A549 treated with DMSO at 1 μM for 4 hours (cell line): ENCODE data around the gene DAW1. TPM values are rescaled to one million over a fixed set of nuclear protein-coding genes. Genes with fewer than 3 reads are reported as not detected.

Source experiments
- total RNA-seq: library from RNA; stranded (reverse); fragments of 200-300 nt; extraction: Qiagen RNA extraction; gene quantifications from 5 replicates; pipeline ENCODE4 v1.2.3, GENCODE V29; 2022; ENCODE audit warnings: low read depth

Gene DAW1, protein sequence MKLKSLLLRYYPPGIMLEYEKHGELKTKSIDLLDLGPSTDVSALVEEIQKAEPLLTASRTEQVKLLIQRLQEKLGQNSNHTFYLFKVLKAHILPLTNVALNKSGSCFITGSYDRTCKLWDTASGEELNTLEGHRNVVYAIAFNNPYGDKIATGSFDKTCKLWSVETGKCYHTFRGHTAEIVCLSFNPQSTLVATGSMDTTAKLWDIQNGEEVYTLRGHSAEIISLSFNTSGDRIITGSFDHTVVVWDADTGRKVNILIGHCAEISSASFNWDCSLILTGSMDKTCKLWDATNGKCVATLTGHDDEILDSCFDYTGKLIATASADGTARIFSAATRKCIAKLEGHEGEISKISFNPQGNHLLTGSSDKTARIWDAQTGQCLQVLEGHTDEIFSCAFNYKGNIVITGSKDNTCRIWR
- total RNA-seq: 1.6 to 2.7 TPM (median 1.7 TPM) in 5 replicates

DNA sequence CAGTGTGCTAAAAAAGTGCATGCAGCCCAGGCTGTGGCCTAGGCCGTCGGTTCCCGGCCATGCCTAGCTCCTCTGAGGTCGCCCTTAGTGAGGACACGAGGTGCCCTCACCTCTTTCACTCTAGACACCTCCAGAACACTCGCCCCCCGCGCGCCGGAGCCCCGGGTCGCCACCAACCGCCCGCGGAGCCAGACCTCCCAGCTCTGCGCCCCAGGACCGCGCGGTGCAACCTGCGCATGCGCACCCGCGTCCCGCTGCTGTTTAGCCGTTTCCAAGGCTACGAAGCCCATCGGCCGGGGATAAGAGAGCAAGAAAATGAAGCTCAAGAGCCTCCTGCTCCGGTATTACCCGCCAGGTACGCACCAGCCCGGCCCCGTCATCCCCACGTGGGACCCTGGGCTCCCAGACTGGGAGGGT lies at the start of gene DAW1:
TSS of gene DAW1 (plus strand) at position 257 of the 417 bp plus-strand sequence. CDS start at position 316, 59 bp downstream.

Other genes starting within 250 kb of the DAW1 start
- gene SCYGR5, start 204.8 kb upstream of the DAW1 start, total RNA-seq: not detected in 5 replicates
- gene SLC19A3, start 153.6 kb upstream of the DAW1 start, total RNA-seq: 2.5 to 3.8 TPM (median 3.2 TPM) in 5 replicates
- not detected in 5 replicates for gene SCYGR6, start 146.9 kb upstream of the DAW1 start, total RNA-seq
- not detected in 5 replicates for gene SCYGR7, start 143.3 kb upstream of the DAW1 start, total RNA-seq
- gene SCYGR8, start 125.7 kb upstream of the DAW1 start, total RNA-seq: not detected in 5 replicates
- gene CCL20, start 57.8 kb upstream of the DAW1 start, total RNA-seq: 2.3 to 7.2 TPM (median 3.2 TPM) in 5 replicates